ENCODE data around the gene BTBD9.
"Not testable (repeated sequence)": the region's sequence is repeated elsewhere in the genome, so short reads cannot be mapped to it uniquely, and the experiment has no call there.

BTBD9 gene

GRCh38 chr6:38370653-38371601 is 268.8 kb downstream of the BTBD9 start:
- DNase-seq = no peak

GRCh38 chr6:38367231-38367630 is 272.5 kb downstream of the BTBD9 start:
- no peak for DNase-seq

GRCh38 chr6:38366234-38366633 is 273.5 kb downstream of the BTBD9 start:
- DNase-seq = no peak

GRCh38 chr6:38364775-38365174 is 275.0 kb downstream of the BTBD9 start:
- DNase-seq = no peak

DNA sequence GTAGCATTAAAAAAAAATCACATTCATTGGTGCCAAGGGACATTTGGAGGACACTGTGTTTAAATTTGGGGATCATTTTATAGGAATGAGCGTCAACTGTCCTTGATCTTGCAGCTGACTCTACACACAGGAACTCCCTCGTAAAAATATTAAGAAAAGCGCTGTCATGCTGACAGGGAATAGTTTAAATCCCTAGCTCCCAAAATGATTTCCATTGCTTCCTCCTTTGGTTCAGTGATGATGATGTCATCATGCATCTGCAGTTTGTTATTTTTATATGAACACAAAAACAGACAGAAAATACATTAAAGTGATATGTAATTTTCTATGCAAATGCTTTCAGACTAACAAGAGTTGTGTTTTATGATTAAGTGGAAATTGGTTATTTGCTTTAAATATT is 275.6 kb downstream of the BTBD9 start:
- DNase-seq = no peak

DNA sequence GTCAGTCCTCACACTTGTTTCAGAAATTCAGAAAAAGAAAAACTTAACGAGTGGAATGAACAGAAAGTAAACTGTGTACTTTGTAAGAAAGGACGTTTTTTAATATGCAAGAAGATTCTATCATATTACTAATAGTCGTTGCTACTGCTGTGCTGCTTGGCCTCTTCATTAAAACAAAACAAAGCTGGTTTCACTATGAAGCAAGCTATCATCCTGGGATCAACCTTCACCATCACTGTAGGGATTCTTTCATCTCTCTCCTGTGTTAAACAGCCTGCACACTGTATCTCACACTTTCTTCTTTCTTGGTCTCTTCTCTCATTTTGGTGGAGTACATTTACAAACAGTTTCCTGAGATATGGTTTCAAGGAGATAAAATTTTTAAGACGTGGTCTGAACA is 284.2 kb downstream of the BTBD9 start:
- DNase-seq = no peak

DNA sequence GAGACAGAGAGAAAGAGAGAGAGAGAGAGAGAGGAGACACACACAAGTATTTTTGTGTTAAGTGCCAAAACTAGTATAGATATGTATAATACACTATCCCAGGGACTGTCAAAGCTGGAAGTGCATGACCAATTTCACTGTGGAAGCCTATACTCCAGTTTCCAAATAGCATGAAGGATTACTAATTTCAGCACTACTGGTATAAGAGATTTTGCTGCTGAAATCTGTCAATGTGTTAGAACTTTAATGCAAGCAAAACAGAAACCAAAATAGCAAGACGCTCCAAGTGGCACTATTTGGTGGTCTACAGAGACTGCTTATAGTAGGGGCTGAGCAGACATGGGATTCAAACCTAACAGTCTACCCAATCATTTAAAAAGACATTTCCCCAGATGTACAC is 284.8 kb downstream of the BTBD9 start:
- no peak for DNase-seq

GRCh38 chr6:38354037-38354381 is 285.7 kb downstream of the BTBD9 start:
- DNase-seq = no peak

- DNase-seq = no peak
These were observed 286.3 kb downstream of the BTBD9 start for GRCh38 chr6:38353310-38354036.

DNA sequence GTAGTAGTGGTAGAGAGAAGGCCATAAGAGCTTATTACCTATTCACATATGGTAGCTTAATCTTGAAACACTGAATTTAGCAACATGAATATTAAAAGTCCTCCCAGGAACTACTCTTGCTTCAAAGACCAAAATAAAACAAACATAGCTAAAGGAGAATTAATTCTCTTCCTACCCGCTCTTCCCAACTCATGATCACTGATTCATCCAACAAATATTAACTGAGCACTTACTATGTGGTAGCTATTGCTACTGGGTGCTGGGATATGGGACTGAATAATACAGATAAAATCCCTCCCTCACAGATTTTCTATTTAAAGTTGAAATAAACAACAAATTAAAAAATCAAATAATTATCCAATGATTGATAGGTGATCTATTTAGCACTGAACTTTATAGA is 287.1 kb downstream of the BTBD9 start:
- no peak for DNase-seq

DNA sequence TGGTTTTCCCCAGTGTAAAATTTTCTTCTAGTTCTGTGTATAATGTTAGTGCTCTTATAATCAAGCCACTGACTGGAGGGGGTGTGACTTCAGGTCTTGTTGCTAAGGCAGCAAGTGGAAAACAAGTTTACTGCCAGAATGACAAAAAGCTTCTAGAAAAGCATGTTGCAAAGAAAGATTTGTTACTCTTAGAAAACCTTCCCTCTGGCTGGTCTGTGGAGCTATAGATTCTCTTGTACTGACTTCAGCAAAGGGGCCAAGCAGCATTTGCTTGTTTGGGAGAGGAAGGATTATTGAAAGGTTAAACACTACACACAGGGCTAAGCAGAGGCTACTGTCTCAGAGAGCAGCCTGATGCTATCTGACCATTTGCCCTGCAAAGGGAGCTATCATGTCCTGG is 288.8 kb downstream of the BTBD9 start:
- no peak for DNase-seq

- no peak for DNase-seq
These were observed 289.5 kb downstream of the BTBD9 start for GRCh38 chr6:38350220-38350619.

GRCh38 chr6:38349795-38350194 is 289.9 kb downstream of the BTBD9 start:
- DNase-seq = no peak

DNA sequence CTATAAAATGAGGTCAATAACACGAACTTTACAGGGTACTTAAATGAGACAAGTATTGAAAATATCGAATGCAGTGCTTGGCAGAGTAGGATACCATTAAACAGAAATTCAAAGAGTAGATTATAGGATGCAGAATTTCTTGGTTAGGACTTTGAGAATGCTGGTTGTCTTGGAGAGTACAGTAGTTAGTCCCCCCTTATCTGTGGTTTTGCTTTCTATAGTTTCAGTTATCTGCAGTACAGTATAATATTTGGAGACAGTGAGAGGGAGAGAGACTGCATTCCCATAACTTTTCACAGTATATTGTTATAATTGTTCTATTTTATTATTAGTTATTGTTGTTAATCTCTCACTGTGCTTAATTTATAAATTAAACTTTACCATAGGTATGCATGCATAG is 290.5 kb downstream of the BTBD9 start:
- DNase-seq = no peak

- no peak for DNase-seq
These were observed 291.4 kb downstream of the BTBD9 start for GRCh38 chr6:38348371-38348770.

DNA sequence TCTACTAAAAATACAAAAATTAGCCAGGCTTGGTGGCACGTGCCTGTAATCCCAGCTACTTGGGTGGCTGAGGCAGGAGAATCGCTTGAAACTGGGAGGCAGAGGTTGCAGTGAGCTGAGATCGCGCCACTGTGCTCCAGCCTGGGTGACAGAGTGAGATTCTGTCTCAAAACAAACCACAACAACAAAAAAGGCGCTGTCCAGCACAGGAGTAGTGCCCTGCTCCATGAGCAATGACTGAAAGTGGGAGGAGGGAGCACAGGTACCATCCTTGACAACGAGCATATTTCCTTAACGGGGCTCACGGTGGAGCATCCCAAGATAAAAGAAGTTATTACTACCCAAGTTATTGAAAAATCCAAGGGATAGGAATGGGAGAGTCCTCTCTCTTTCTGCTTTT is 291.9 kb downstream of the BTBD9 start:
- DNase-seq = not testable (repeated sequence)

- DNase-seq = no peak
These were observed 293.2 kb downstream of the BTBD9 start for GRCh38 chr6:38346291-38347079.

- DNase-seq = no peak
These were observed 294.1 kb downstream of the BTBD9 start for GRCh38 chr6:38345586-38345985.

- DNase-seq = no peak
These were observed 298.2 kb downstream of the BTBD9 start for GRCh38 chr6:38341496-38341895.

DNA sequence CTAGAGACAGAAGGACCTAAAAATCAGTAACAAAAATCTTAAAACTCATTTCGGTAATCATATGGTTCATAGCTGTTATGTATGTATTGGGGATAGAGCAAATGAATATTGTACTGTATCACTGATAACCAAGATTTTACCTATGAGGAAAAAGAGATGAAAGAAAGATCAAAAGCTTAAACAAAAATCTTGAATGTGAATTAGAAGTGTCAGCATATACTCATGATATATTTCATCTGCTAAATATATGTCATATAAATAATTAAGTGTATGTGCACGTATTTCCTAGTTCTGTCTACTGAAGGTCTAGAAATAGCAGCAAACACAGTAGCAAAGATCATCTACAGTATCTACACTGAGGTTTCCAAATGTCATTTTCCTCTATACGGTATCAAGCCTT is 299.8 kb downstream of the BTBD9 start:
- DNase-seq = no peak

DNA sequence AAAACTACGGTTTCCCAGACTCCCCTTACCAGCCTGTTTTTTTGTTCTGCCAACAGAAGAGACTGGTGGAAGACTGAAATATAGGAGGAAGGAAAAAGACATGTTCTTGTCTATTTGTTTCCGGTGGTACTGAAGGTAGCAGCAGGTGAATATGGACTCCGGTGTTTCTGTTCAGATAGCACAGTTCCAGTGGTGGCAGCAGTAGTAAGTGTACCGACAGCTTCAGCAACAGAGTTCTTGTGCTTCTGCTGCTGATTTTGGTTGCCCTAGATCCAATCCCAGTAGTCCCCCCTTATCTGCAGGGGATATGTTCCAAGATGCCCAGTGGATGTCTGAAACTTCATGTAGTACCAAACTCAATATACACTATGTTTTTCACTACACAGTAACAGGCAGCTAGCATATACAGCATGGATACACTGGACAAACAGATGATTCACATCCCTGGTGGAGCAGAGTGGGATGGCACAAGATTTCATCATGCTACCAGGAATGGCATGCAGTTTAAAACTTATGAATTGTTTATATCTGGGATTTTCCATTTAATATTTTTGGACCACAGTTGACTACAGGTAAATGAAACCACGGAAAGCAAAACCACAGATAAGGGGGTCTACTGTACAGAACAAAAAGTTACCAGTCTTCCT is 301.8 kb downstream of the BTBD9 start:
- no peak for DNase-seq

- no peak for DNase-seq
These were observed 302.8 kb downstream of the BTBD9 start for GRCh38 chr6:38336922-38337321.

DNA sequence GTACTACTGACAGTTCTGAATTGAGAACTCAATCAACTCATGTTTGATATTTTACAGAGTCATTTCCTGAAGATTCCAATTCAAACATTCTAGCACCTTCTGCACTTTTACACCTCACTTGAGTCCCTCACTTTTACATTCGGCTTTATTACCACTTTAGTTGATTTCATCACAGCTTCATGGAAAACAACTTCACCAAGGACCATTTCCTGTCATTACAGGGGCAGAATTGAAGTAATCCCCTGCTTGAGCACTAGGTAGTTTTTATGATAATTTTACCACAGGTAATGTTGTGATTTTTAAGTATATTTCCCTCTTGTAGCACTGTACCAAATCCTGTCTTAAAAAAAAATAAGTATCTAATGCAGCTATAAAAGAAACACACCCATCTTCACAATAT is 312.9 kb downstream of the BTBD9 start:
- no peak for DNase-seq

Measured in SHP77 (cell line).